Natural killer cell (primary cell): ENCODE data around the gene PRKAG1. TPM values are rescaled to one million over a fixed set of nuclear protein-coding genes. Genes with fewer than 3 reads are reported as not detected.

Experiments
- ATAC-seq, 3 donors: fragments of 150-1000 bp in 2 of 3; fragments of 200-7000 bp in 1 of 3; cut with Tn5 transposase; 1 replicate in 1 of 3; 2 replicates in 2 of 3; pipeline ENCODE4 v1.10.0; 2021; ENCODE audit warnings: mild to moderate bottlenecking in 2 of 3, moderate library complexity in 2 of 3
- DNase-seq, 2 donors: peaks; one replicate each; pipeline versions ENCODE4 v3.0.0 to v3.0.0-alpha.2; 2013 to 2021; ENCODE audit warnings: mixed read lengths in 1 of 2
- H3K27ac ChIP-seq: one replicate; pipeline ENCODE4 v1.5.1; 2013; ENCODE audit warnings: mild to moderate bottlenecking, low read length
- H3K27me3 ChIP-seq: one replicate; pipeline ENCODE4 v1.6.1; 2013; ENCODE audit warnings: low read length; ENCODE audit not compliant: control insufficient read depth, insufficient read depth
- H3K36me3 ChIP-seq: one replicate; pipeline ENCODE4 v1.6.1; 2013; ENCODE audit warnings: low read length; ENCODE audit not compliant: control insufficient read depth, insufficient read depth
- H3K4me1 ChIP-seq: one replicate; pipeline ENCODE4 v1.6.1; 2013; ENCODE audit warnings: low read length; ENCODE audit not compliant: control insufficient read depth, insufficient read depth
- H3K4me3 ChIP-seq: one replicate; pipeline ENCODE4 v1.5.1; 2013; ENCODE audit warnings: low read length
- H3K9me3 ChIP-seq: one replicate; pipeline ENCODE4 v1.6.1; 2013; ENCODE audit warnings: low read length; ENCODE audit not compliant: control insufficient read depth, insufficient read depth
- H3K27ac Mint-ChIP-seq, 2 donors: one replicate each; pipeline ENCODE4 v1.8.0; 2022; ENCODE audit warnings: mild to moderate bottlenecking in 2 of 2, mixed read lengths in 2 of 2, moderate library complexity in 1 of 2
- H3K27me3 Mint-ChIP-seq, 2 donors: one replicate each; pipeline ENCODE4 v1.8.0; 2022; ENCODE audit warnings: low read depth in 2 of 2, mixed read lengths in 2 of 2
- H3K36me3 Mint-ChIP-seq: one replicate; pipeline ENCODE4 v1.8.0; 2022; ENCODE audit warnings: mixed read lengths
- H3K4me1 Mint-ChIP-seq, 2 donors: one replicate each; pipeline ENCODE4 v1.8.0; 2022; ENCODE audit warnings: mixed read lengths in 2 of 2
- H3K4me3 Mint-ChIP-seq: one replicate; pipeline ENCODE4 v1.8.0; 2022; ENCODE audit warnings: mild to moderate bottlenecking, moderate library complexity, mixed read lengths
- H3K9me3 Mint-ChIP-seq, 2 donors: one replicate each; pipeline ENCODE4 v1.8.0; 2022; ENCODE audit warnings: mixed read lengths in 2 of 2
- WGBS: methylation state at CpG from one replicate; pipeline ENCODE4 v1.1.7; 2013; ENCODE audit warnings: missing lambda C conversion rate; ENCODE audit not compliant: insufficient coverage; 5-methylcytosine and 5-hydroxymethylcytosine counted together
- intact Hi-C: fragments of 100-400 bp; cut with micrococcal nuclease; formaldehyde crosslinking; loops from one replicate; pipeline ENCODE4 v1.14.2; 2022
- total RNA-seq, 4 donors: library from RNA; stranded (reverse); fragments of 120-200 nt in 1 of 4; gene quantifications; one replicate each; pipeline versions ENCODE4 v1.2.3 to v1.2.4, GENCODE V29; 2013 to 2022
- TF ChIP-seq, protein P1 (sequence below): fragments of 200-600 bp; IDR thresholded peaks from one replicate; pipeline ENCODE4 v1.8.0; 2022; ENCODE audit warnings: antibody characterized with exemption

The PRKAG1 gene
- total RNA-seq, 3 donors from 2014 or later (not counting 1 experiment from before 2014, with no cell fraction given): 76.4 to 100 (median 81.1) TPM

DNA sequence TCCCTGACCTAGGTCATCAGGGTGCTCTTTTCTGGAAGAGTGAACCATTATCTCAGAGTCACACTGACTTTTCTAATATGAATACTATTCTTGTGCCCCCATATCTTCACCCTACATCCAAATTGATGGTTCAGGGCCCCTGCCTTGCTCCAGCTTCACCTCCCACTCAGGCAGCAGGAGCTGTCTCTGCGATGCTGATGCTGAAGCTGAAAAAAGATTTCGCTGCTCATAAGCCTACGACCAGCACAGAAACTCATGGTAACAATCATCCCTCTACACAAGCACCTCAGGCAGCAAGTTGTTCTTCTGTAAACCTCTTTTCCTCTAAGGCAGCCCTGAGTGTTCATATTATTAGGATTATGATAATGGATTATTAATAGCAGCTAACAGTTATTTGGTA is 64.5 kb downstream of the PRKAG1 start:
- peaks cover 4% of the 10 kb centered on the region for H3K36me3 ChIP-seq
- Mint-ChIP-seq H3K36me3 (no peaks in the 10 kb centered on the region), H3K27me3 (no peaks in the 10 kb centered on the region), H3K4me3 (no peak overlapping the region), H3K4me1 (peaks cover 44 to 45% of the 10 kb centered on the region in 2 donors), H3K27ac (peak overlapping the region in 1 of 2 donors; percentile 73), H3K9me3 (no peaks in the 10 kb centered on the region)
- no peaks in the 10 kb centered on the region for H3K27me3 ChIP-seq
- H3K4me3 ChIP-seq: no peak overlapping the region
- DNase-seq (no peak), ATAC-seq (no peak)
- WGBS: 94% methylated on average over 3 of the region's 3 CpGs
- intact Hi-C loops: no loop called here
- peaks cover 17% of the 10 kb centered on the region for H3K4me1 ChIP-seq
- no peaks in the 10 kb centered on the region for H3K9me3 ChIP-seq
- TF ChIP-seq, protein P1, sequence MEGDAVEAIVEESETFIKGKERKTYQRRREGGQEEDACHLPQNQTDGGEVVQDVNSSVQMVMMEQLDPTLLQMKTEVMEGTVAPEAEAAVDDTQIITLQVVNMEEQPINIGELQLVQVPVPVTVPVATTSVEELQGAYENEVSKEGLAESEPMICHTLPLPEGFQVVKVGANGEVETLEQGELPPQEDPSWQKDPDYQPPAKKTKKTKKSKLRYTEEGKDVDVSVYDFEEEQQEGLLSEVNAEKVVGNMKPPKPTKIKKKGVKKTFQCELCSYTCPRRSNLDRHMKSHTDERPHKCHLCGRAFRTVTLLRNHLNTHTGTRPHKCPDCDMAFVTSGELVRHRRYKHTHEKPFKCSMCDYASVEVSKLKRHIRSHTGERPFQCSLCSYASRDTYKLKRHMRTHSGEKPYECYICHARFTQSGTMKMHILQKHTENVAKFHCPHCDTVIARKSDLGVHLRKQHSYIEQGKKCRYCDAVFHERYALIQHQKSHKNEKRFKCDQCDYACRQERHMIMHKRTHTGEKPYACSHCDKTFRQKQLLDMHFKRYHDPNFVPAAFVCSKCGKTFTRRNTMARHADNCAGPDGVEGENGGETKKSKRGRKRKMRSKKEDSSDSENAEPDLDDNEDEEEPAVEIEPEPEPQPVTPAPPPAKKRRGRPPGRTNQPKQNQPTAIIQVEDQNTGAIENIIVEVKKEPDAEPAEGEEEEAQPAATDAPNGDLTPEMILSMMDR: no peak
- no peak overlapping the region for H3K27ac ChIP-seq

DNA sequence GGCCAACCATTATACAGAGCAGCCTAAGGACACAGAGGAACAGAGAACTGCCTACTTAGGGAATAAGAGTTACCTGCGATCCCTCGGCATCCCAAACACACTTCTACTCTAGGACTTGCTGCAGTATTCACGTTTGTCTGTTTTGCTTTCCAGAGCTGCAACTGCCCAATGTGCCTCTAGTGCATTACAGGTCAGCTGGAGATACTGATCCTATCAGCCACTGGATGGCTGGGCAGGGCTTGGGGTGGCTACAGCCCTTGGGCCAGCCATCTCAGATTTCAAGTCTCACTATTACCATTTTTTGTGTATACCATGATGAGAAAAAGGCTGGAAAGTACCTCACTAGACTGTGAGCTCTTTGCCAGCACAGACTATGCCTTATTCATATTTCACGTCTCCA is 65.9 kb downstream of the PRKAG1 start:
- no peak overlapping the region for H3K4me3 ChIP-seq
- H3K27ac ChIP-seq: no peak overlapping the region
- Mint-ChIP-seq H3K27ac (no peak overlapping the region), H3K4me1 (peaks cover 41 to 46% of the 10 kb centered on the region in 2 donors), H3K4me3 (no peak overlapping the region), H3K36me3 (no peaks in the 10 kb centered on the region), H3K27me3 (no peaks in the 10 kb centered on the region), H3K9me3 (no peaks in the 10 kb centered on the region)
- H3K9me3 ChIP-seq: no peaks in the 10 kb centered on the region
- DNase-seq (no peak), ATAC-seq (no peak)
- H3K36me3 ChIP-seq: peaks cover 6% of the 10 kb centered on the region
- intact Hi-C loops: no loop called here
- 93% methylated on average over 4 of the region's 4 CpGs for WGBS
- H3K27me3 ChIP-seq: no peaks in the 10 kb centered on the region
- H3K4me1 ChIP-seq: peaks cover 15% of the 10 kb centered on the region
- TF ChIP-seq, protein P1: no peak

Other genes with a start within 250 kb of the PRKAG1 start
- gene ADCY6, start 229.7 kb downstream of the PRKAG1 start, total RNA-seq: 1 to 10 TPM in 1 of 3 donors, under 1 TPM in 2; 0.20 to 1.1 (median 0.31) TPM
- gene CACNB3, start 200.3 kb downstream of the PRKAG1 start, total RNA-seq: 10 to 100 TPM in 2 of 3 donors, 1 to 10 TPM in 1; 7.2 to 12.4 (median 12.2) TPM
- gene DDX23, start 166.6 kb downstream of the PRKAG1 start, total RNA-seq: 100 to 1,000 TPM in 2 of 3 donors, 10 to 100 TPM in 1; 96.0 to 123 (median 104) TPM
- 1 to 10 TPM; 1.7 to 6.8 (median 5.6) TPM for gene RND1, start 152.9 kb downstream of the PRKAG1 start, total RNA-seq
- 100 to 1,000 TPM; 156 to 228 (median 218) TPM for gene FKBP11, start 93.3 kb downstream of the PRKAG1 start, total RNA-seq
- gene ARF3, start 61.3 kb downstream of the PRKAG1 start, total RNA-seq: 100 to 1,000 TPM in 1 of 3 donors, 10 to 100 TPM in 2; 80.7 to 114 (median 88.4) TPM
- gene WNT10B, start 47.0 kb downstream of the PRKAG1 start, total RNA-seq: 1 to 10 TPM; 7.9 to 10.0 (median 8.2) TPM
- 1 to 10 TPM; 1.1 to 2.0 (median 1.7) TPM for gene WNT1, start 40.5 kb downstream of the PRKAG1 start, total RNA-seq
- gene DDN, start 19.4 kb downstream of the PRKAG1 start, total RNA-seq: 1 to 10 TPM; 1.1 to 3.4 (median 1.4) TPM
- gene KMT2D, start 42.0 kb upstream of the PRKAG1 start, total RNA-seq: 100 to 1,000 TPM; 164 to 186 (median 182) TPM
- 10 to 100 TPM in 2 of 3 donors, 1 to 10 TPM in 1; 6.3 to 11.6 (median 11.1) TPM for gene RHEBL1, start 51.2 kb upstream of the PRKAG1 start, total RNA-seq
- gene DHH, start 76.0 kb upstream of the PRKAG1 start, total RNA-seq: under 1 TPM; 0.39 to 0.80 (median 0.45) TPM
- gene LMBR1L, start 92.1 kb upstream of the PRKAG1 start, total RNA-seq: 100 to 1,000 TPM; 262 to 294 (median 271) TPM
- gene TUBA1B, start 112.6 kb upstream of the PRKAG1 start, total RNA-seq: 100 to 1,000 TPM; 147 to 185 (median 178) TPM
- gene TUBA1A, start 170.3 kb upstream of the PRKAG1 start, total RNA-seq: 100 to 1,000 TPM; 129 to 403 (median 182) TPM
- gene TUBA1C, start 246.3 kb upstream of the PRKAG1 start, total RNA-seq: 10 to 100 TPM; 19.0 to 39.6 (median 24.9) TPM